Kidney (tissue), 14 donors: ENCODE results near the gene SNTG2. TPM values are rescaled to one million over a fixed set of nuclear protein-coding genes. Genes with fewer than 3 reads are reported as not detected.

Experiments
- DNase-seq, 5 donors: peaks; one replicate each; pipeline ENCODE4 v3.0.0-alpha.2; 2013 to 2020
- FAIRE-seq: peaks from 2 replicates; lab custom pipeline; 2012; peaks lifted over from hg19 to GRCh38; lab: Jason Lieb, UNC
- H3K27ac ChIP-seq, 2 donors: one replicate each; pipeline ENCODE4 v1.7.0; 2013; ENCODE audit warnings: low read depth in 2 of 2, low read length in 2 of 2, inconsistent platforms in 1 of 2
- H3K27me3 ChIP-seq: one replicate; pipeline ENCODE4 v1.7.1; 2013; ENCODE audit warnings: low read length, inconsistent platforms; ENCODE audit not compliant: control insufficient read depth, insufficient read depth
- H3K36me3 ChIP-seq, 3 donors: one replicate each; pipeline versions ENCODE4 v1.7.0 to v1.7.1; 2013; ENCODE audit warnings: low read length in 3 of 3, control low read depth in 1 of 3, inconsistent platforms in 1 of 3; ENCODE audit not compliant: insufficient read depth in 3 of 3, control insufficient read depth in 2 of 3
- H3K4me1 ChIP-seq, 3 donors: one replicate each; pipeline versions ENCODE4 v1.7.0 to v1.7.1; 2013; ENCODE audit warnings: low read length in 3 of 3, inconsistent platforms in 1 of 3, low read depth in 1 of 3; ENCODE audit not compliant: control insufficient read depth in 2 of 3, insufficient read depth in 2 of 3
- H3K4me3 ChIP-seq, 3 donors: one replicate each; pipeline versions ENCODE4 v1.7.0 to v1.8.1; 2013; ENCODE audit warnings: low read length in 3 of 3, control low read depth in 1 of 3, inconsistent platforms in 1 of 3
- H3K9ac ChIP-seq, 3 donors: one replicate each; pipeline versions ENCODE4 v1.7.0 to v1.7.1; 2013; ENCODE audit warnings: low read length in 3 of 3, control low read depth in 1 of 3, inconsistent platforms in 1 of 3
- H3K9me3 ChIP-seq, 3 donors: one replicate each; pipeline versions ENCODE4 v1.7.0 to v1.7.1; 2013; ENCODE audit warnings: low read length in 3 of 3, control low read depth in 1 of 3, inconsistent platforms in 1 of 3; ENCODE audit not compliant: control insufficient read depth in 2 of 3, insufficient read depth in 1 of 3
- CTCF ChIP-seq: IDR thresholded peaks from 3 replicates; pipeline ENCODE4 v1.5.1; 2012; ENCODE audit warnings: mild to moderate bottlenecking, moderate library complexity, borderline replicate concordance; ENCODE audit not compliant: insufficient read depth; ENCODE audit errors: extremely low read depth
- intact Hi-C: fragments of 100-400 bp; cut with DNase I; formaldehyde crosslinking; loops from one replicate; pipeline ENCODE4 v1.11.1; 2022
- polyA plus RNA-seq: library from polyadenylated mRNA; stranded (reverse); fragments of 350-450 nt; fragmentation: Illumina TruSeq; extraction: RNeasy Lipid Tissue Mini Kit (QIAGEN cat#74804); gene quantifications from one replicate; pipeline ENCODE4 v1.2.3, GENCODE V29; 2014; ENCODE audit warnings: low read depth, low replicate concordance; ENCODE audit not compliant: insufficient read depth
- total RNA-seq: library from RNA; stranded (reverse); fragmentation: NEBNext Ultra II Directional; extraction: Animal tissue kit (Norgen Biotek cat#: 25700); gene quantifications from one replicate; pipeline ENCODE4 v1.2.1, GENCODE V29; 2021
- donor health status: control.
- donor health status: control.
- donor health status: control.
- donor health status: control.
- donor health status: control.
- donor health status: DM: yes; HTN: yes; CAD: no.
- donor health status: Normal renal cell carcinoma (clear cell type).

SNTG2 gene
- total and polyA plus RNA-seq, 2 donors from 2014 or later: 2.2 TPM; not detected in 1

- H3K27me3 ChIP-seq: no peaks in the 10 kb centered on the region
- H3K4me3 ChIP-seq: no peak overlapping the region
- intact Hi-C loops: no loop called here
- H3K36me3 ChIP-seq: no peaks in the 10 kb centered on the region
- no peak overlapping the region for H3K27ac ChIP-seq
- FAIRE-seq (no peak), DNase-seq (peak in 3 of 5 donors; percentile 57 to 70 (median 64))
- no peak overlapping the region for H3K9ac ChIP-seq
- H3K4me1 ChIP-seq: no peaks in the 10 kb centered on the region
- peaks cover 0 to 1% (median 0%) of the 10 kb centered on the region in 3 donors for H3K9me3 ChIP-seq
- TF ChIP-seq CTCF: no peak
These were observed 165.3 kb downstream of the SNTG2 start for GRCh38 chr2:1115843-1116539.

GRCh38 chr2:1117569-1117968 is 166.9 kb downstream of the SNTG2 start:
- Histone ChIP-seq H3K4me1 (no peaks in the 10 kb centered on the region), H3K27ac (no peak overlapping the region), H3K36me3 (no peaks in the 10 kb centered on the region), H3K27me3 (no peaks in the 10 kb centered on the region), H3K9ac (no peak overlapping the region), H3K4me3 (no peak overlapping the region), H3K9me3 (peaks cover 0 to 1% (median 0%) of the 10 kb centered on the region in 3 donors)
- intact Hi-C loops: no loop called here
- no peak for DNase-seq
- TF ChIP-seq CTCF: no peak
- FAIRE-seq: no peak

- Histone ChIP-seq H3K9me3 (no peaks in the 10 kb centered on the region), H3K4me3 (no peak overlapping the region), H3K9ac (no peak overlapping the region), H3K4me1 (no peaks in the 10 kb centered on the region), H3K27me3 (no peaks in the 10 kb centered on the region), H3K27ac (no peak overlapping the region), H3K36me3 (no peaks in the 10 kb centered on the region)
- no peak for TF ChIP-seq CTCF
- no peak for DNase-seq
- intact Hi-C loops: no loop called here
- no peak for FAIRE-seq
These were observed 174.6 kb downstream of the SNTG2 start for GRCh38 chr2:1125217-1125616.
